HG02840 (cell line): ENCODE results near the gene STX16.

Experiments used
- ATAC-seq: cut with Tn5 transposase; IDR thresholded peaks from one replicate; pipeline ENCODE4 v1.9.1; 2021; ENCODE audit warnings: mild to moderate bottlenecking, moderate library complexity, moderate number of reproducible peaks; ENCODE audit not compliant: unreplicated experiment, low FRiP score

Gene STX16

DNA sequence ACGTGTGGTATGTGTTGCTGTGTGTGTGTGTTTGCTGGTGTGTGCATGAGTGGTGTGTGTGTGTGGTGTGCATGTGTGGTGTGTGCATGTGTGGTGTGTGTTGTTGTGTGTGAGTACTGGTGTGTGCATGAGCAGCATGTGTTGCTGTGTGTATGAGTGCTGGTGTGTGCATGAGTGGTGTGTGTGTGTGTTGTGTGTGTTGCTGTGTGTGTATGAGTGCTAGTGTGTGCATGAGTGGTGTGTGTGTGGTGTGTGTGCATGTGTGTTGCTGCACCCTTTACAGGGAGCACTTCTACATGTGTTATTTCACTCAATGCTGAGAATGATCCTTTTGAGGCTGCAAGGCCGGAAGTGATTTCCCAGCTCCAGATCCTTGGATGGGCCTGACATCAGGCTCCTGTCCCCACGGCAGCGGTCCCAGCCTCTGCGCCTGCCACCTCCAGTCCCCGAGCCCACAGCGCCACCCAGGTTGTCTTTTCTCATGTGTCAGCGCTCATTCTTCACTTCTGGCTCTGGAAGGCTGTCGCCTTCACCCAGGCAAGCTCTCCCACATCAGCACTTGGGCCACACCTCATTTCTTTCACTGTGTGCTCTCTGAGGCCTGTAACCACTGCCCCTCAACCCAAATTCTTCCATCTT is 44.1 kb downstream of the STX16 start:
- no peak for ATAC-seq

DNA sequence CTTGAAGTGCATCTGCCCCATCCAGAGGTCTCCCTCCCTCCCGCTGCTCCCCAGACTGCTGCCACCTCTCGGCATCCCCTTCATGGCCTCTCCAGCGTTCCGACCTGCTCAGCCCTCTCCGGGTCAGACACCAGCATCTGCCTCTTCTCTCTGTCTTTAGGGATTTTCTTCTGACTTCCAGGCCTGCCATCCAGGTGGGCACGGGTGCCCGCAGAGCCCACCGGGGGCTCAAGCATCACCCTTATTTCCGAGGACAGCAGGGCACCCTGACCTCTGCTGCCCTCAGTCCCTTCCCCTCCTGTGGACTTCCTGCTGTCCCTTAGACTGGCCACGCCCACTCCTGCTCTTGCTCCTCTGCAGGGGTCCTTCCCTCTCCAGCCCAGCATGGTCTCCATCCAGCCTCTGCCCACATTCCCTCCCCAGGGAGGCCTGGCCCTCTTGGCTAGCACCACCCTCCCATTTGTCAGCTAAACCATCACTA is 44.9 kb downstream of the STX16 start:
- no peak for ATAC-seq

DNA sequence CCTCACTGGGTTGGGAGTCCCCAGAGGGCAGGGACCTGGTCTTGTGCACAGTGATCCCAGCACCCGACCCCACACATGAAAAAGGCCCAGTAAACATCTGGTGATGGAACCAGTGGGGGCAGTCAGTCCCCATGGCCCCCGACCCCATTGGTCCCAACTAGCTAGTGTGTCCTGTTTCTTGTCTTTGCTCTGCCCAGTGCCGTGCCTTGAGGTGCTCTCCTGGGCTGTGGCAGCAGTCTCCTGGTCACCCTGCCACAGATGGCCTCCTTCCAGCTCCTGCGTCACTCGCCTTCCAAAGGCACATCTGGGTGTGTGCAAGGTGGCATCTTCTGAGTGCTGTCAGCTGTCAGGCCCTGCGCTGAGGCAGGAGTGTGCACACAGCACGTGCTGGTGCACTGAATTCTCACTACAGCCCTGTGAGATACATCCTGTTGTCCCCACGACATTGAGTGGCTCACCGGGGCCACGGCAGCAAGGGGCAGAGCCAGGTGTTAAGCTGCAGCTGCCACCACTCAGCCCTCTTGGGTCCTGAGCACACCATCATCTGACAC is 45.4 kb downstream of the STX16 start:
- ATAC-seq: no peak

DNA sequence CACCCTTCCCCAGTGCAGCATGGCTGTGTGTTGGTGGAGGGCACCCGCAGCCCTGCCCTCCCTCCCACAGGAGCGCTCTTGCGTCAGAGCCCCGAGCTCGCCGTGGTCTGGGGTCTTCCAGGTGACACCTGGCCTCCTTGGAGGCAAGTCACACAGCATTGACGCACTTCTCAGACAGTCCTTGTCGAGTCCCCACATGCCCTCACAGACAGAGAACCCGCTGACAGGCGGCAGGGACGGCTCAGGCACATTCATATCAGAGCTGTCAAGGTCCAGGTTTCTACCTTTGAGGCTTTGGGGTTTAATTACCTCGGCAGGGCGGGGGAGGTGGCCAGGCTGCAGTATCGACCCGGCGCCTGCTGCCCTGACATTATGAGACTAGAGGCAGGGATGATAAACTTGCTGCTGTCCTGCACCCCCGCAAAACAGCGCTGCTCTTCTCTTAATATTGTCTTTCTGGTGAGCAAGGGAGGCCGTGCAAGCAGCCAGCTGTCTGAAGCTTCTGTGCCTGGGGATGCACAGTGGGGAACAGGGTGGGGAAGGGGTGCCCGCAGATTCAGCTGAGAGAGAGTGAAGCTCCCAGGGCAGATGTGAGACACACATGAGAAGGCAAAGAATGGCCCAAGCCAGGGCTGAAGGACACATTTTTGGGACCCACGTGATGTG is 46.3 kb downstream of the STX16 start:
- ATAC-seq: no peak

DNA sequence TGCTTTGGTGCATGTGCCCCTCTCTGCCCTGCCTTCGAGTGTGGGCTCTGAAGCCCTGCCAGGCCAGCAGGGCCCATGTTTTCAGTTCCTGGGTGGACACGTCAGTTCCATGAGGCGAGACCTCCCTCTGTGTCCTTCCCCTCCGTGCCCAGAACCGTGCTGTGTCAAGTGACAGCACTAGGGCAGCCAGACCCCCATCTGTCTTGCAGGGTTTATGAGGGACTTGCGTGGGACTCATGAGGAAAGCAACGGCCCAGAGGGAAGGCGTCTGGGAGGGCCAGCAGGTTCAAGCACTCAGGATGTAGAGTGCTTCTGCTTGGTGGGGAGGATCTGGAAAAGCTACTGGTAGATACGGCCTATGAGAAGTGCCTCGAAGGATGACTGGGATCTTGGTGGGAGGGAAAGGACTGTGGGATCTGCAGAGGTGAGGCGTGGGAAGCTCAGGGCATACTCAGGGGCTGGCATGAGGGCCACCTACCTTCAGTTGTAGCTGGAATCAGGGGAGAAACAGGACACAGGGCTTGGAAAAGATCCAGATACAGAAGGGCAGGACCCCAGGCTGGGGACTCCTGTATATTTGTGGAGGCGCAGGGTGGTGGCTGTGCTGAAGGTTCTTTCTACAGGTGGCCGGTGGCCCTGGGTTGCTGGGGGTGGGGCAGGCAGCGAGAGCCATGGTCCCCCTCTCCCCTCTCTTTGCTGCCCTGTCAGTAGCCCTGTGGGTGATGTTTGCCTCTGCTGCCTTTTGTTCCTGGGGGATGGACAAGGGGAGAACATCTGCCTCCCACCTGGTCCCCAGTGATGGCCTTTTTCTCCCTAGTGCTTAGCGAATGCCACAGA is 47.0 kb downstream of the STX16 start:
- no peak for ATAC-seq

DNA sequence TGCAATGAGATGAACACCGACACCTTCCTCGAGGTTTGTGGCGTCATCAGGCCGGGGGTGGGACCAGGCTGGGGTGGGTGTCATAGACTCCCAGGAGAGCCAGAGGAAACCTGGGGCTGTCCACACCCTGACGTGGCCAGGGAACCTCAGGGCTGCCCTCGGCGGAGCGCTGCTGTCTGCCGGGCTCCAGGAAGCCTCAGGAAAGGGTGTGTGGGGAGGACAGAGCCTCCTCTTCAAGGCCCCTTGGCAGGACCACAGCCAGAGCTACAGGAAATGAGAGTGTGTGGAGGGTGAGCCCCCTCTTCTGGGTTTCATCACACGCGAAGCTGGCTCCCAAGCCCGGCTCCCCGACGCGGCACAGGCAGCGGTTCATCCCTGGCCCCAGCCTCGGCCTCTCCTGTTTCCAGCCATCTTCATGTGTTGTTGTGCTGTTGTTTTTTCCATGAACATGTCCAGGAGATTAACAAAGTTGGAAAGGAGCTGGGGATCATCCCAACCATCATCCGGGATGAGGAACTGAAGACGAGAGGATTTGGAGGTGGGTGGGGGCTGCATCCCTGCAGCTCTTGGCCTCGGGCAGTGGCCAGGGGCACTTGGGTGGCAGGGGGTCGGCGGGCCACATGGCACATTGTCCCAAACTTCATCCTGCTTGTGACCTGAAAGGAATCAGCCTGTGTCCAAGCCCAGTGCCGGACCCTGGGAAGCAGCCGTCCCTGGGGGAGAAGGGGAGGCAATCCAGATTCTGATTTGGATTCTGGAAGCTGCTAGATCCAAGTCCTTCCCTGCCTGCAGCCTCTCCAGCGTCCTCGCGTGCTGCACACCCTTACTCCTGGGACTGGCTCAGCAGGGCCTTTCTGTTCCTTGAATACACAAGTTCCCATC is 47.9 kb downstream of the STX16 start:
- ATAC-seq: no peak

DNA sequence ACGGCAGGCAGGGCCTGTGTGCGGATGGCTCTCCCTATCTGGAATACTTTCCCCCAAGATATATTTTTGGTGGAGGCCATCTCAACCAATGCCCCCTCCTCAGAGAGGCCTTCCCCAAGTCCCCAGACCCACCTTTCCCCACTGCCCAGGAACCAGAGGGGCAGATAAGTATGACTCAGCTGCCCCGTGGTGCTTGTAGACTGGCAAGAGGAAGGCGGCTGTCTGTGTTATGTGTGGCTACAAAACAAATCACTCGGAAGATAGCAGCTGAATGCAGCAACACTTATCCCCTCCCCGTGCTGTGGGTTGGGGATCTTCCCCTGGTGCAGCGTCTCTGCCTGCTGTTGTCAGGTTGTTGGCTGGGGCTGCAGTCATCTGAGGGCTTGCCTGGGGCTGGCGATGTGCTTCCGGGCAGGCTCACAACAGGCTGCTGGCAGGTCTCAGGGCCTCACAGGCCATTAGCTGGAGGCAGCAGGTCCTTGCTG is 48.6 kb downstream of the STX16 start:
- ATAC-seq: no peak

DNA sequence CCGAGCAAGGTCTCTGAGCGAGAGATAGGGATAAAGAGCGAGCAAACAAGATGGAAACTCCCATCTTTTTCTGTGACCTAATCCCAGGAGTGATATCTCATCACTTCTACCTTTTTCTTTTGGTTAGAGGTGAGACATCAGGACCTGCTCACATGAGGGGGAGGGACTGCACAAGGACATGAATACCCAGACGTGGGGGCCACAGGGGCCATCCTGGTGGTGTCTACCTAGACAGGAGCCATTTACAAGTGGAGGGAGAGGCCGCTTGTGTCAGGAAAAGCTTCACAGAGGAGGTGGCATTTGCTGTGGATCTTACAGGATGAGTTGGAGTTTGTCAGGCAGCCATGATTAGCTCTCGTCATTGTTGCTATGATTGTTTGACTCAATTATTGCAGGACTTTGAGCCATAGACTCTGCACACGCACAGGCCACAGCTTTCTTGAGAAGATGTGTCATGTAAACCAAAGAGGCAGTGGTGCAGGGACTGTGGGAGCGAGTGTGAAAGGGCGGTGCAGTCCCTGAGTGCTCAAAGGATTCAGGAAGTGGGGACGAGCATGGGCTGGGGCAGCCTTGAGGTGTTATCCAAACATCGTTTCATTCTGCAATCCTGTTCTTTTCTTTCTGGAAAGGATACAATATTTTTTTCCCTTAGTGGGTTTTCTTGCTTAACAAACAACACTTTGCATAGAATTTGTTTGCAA is 49.2 kb downstream of the STX16 start:
- no peak for ATAC-seq

DNA sequence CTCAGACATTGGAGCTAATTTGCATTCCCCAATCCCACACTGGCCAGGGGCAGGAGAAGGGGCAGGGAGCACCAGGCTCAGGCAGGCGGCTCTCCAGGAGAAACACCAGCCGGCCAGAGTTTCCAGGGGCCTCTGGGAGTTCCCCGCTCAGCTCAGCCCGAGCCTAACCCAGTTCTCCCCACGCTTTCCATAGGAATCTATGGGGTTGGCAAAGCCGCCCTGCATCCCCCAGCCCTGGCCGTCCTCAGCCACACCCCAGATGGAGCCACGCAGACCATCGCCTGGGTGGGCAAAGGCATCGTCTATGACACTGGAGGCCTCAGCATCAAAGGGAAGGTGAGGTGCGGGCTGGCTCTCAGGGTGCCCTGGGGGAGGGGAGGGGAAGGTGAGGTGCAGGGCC is 49.7 kb downstream of the STX16 start:
- no peak for ATAC-seq

DNA sequence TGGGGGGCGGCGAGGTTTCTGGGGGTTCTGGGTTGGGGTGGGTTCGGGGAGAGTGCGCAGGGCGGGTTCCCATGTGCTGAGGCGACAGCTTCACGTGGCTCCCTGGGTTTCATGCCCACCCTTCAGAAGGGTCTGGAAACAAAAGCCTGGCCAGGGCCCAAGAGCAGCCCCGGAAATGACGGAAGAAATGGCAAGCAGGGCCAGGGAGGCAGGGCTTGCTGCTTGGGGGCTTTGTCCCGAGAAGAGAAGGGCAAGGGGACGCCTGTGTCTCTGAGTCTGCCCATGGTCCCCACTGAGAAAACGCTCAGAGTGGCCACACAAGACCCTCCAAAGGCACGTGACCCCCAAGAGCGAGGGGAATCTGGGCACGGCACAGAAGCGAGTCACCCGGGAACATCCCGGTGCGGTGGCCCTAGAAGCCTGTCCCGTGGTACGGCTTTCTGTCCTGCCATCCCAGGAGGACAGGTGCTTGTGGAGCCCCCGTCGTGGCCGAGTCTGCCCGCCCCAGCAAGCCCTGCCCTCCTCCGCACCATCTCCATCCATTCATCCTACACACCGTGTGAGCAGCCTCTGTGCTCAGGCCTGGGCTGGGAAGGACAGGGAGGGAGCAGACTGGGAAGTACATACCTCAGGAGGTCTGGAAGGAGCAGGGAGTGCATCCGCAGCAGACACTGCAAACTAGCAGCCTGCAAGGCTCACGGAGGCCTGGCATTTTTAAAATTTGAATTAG is 50.5 kb downstream of the STX16 start:
- ATAC-seq: no peak

DNA sequence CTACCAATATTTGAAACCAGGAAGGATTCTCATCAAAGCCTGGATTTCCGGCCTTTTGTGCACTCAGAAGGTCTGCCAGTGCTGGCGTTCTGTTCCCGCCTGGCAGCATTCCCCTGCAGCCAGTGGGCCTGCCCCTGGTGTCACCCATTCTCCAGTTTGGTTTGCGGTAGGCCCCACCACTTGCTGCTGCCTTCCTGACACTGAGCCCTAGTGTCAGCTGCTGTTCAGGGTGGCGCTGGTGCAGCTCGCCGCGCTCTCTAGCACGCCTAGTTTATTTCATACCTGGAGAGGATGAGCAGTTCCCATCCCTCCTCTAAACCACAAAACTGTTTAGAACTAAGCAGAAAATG is 51.1 kb downstream of the STX16 start:
- ATAC-seq: no peak

DNA sequence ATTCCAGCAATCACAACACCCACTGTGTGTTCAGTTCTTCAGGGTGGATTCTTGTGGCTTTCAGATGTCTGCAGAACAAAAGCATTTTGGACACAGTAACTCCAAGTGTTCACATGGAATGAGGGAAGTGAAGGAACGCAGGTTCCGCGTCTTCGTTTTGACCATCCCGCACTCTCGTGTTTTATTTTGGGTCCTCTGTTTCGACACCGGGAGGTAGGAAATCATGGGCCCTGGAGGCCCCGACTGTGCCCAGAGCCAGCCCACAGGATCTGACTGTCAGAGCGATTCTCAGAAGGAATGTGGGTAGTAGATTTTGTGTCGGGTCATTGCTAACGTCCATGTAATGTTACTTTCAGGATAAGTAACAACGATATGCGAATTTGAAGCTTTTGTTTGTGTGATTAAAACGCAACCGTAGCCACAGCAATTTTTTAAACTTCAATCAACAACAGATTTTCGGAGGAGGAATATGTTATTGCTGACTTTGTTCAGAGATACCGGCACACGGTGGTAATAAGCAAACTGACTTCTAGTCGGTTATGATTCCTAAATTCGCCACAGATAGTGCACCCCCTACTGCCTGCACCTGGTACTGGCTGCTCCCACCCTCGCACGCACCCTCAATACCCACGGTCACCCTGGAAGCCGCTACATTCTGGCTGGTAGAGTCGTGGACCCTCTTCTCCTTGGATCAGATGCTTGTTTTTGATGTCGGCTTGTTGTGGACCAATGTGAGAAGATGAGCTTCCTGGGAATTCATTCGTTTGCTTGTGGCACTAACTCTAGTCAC is 52.0 kb downstream of the STX16 start:
- no peak for ATAC-seq

DNA sequence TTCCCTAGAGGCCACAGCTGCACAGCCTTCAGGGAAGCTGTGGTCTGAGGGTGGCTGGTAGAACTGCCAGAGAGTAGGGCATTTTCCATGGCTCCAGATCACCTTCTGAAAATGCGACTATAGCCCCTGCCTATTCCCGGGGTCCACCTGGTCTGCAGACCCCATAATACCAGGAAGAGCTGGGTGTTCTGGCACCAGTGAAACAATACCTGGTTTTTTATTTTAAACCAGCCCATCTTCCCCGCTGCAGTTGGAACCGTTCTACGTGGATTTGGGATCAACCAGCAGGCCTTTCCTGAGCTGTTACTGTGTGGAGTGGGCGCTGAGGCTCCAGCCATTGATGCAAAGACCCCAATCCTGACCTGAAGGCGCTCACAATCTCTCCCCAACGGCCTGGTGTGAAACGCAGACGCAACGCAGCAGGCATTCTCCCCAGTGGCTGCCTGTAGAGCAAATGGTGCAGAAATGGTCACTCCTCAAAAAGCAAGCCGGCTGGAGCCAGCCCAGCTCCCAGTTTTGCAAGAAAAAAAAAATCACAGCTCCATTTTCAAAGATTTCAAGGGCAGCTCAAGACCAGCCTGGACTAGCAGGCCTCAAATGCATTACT is 52.8 kb downstream of the STX16 start:
- ATAC-seq: no peak

DNA sequence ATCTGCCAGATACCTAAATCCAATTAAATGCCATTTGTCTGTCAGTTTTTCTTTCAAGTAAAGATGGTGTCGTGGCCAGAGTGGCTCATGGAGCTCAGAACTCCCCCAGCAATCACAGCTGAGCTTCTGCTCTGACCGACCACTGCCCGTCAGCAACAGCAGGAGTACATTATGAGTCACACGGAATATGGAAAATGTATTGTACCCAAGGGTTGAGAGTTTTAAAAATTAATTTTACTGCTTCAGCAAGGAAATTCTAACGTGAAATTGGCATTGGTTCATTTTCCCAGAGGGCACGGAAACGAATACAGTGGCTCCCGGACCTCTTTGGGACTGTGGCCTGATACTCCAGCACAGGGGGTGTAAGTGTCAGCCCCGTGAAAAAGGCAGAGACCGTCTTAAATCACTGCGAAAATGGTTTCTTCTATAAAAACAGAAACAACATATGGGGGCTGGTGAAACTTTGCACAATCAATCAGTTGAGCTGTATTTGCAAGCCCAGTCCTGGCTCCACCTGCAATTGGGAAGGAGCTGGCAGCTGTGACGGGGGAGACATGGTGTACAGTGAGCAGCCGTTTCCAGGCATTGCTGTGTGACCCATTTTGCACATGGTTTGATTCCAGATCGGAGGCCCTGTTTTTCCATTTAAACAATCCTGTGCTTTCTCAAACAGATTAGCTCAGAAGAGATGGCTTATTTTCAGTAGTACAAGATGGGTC is 54.3 kb downstream of the STX16 start:
- ATAC-seq: no peak

DNA sequence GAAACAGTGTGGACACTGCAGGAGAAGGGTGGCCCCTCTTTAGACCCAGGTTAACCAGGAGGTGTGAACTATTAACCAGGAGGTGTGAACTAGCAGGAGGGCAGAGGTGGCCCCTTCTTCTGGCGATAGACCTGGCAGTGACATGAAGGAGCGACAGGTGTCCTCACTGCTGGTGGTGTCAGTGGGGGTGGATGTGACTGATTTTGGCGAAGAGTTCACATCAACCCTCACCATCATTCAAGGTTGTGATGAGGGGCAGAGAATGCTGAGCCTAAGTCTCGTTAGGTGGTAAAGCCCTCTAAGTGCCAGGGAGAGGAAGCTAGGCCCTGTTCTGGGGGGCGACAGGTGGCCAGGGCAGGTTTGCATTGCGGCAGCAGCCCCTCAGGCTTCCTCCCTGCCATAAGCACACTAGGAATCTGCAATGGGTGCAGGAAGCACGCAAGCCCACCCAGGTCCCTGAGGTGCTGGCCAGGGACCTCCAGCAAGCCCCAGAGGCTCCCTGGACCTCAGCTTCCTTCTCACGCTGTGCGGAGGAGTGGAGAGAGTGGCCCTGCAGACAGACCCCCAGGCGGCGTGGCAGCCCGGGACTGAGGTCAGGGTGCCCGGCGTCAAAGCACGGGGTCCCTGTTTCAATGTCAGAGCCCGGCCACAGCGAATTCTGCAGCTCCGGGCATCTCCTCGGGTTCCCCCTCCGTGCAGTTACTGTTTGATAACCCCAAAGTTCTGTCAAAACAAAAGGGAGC is 55.2 kb downstream of the STX16 start:
- no peak for ATAC-seq

DNA sequence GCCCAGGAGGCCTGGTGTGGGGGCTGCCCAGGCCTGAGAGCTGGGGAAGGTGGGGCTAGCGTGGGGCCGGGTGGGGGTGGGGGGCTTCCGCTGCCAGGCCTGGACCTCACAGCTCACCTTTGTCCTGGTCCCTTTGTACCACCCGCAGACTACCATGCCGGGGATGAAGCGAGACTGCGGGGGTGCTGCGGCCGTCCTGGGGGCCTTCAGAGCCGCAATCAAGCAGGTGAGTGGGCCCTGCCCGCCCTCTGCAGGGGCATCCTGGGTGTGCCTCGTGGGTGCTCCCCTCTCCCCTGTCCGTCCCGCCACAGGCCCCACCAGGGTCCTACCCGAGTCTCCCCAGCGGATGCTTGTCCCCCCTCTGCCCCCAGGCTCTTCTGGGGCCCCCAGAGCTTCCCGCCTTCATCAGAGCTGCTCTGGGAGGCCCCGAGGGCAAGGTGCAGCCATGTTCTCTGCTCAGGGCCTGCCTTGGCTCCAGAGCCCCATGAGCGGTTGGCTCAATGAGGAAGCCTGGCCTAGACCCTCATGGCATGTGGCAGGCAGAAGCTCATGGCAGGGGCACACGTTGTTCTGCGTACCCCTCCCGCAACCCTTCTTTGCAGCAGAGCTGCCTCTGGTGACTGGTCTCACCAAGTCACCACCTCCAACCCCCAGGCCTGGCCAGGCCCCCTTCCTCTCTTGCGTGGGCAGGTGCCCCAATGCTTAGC is 56.0 kb downstream of the STX16 start:
- ATAC-seq: no peak
